HG02981 (cell line): ENCODE data around the gene PRPF39.
"Not testable (repeated sequence)": the region's sequence is repeated elsewhere in the genome, so short reads cannot be mapped to it uniquely, and the experiment has no call there.

Experiments
- ATAC-seq: cut with Tn5 transposase; IDR thresholded peaks from one replicate; pipeline ENCODE4 v1.9.1; 2021; ENCODE audit warnings: mild to moderate bottlenecking, moderate library complexity; ENCODE audit not compliant: unreplicated experiment

The PRPF39 gene

DNA sequence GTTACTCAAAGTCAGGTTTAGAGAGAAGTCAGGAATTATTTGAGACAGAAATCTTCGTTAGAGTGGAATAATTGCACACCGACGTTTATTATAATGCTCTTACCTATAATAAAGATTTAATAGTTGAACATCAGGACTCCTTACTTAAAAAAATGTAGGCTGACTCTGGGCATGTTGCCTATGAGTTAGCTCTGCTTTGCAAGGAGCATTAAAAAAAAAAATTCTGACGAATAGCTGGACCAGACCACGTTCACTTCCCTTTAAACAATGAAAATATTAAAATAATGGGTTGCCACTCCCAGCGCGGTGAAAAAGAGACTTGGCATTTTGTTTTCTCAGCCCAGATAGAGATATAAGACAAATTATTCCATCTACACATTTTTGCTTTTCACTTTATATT is 51.2 kb downstream of the PRPF39 start:
- ATAC-seq: no peak

DNA sequence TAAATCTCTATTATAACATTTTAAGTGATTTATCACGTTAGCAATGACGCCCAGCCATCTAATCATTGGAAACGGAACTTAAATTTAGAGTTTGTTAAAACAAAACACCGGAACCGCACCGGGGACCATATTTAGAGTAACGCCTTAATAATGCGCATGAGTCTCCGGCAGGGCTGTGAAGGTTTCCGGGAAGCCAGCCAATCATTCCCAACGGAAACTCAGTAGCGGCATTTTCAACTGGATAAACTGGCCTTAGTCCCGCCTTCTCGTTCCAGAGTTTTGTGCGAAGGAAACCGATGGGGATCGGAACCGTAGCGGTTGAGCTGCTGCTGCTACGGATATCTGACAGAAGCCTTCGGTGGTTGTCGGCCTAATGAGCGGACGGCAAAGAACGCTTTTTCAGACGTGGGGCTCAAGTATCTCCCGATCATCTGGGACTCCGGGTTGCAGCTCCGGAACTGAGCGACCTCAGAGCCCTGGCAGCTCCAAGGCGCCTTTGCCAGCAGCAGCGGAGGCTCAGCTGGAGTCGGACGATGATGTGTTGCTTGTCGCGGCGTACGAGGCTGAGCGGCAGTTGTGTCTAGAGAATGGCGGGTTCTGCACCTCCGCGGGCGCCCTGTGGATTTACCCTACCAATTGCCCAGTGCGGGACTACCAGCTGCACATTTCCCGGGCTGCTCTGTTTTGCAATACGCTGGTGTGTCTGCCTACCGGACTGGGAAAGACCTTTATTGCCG is 51.9 kb downstream of the PRPF39 start, which contains the start of gene FANCM:
FANCM (plus strand) TSS at position 272 of the 737 bp plus-strand sequence; CDS start at position 374, 102 bp downstream.
- ATAC-seq: peak; percentile 37

DNA sequence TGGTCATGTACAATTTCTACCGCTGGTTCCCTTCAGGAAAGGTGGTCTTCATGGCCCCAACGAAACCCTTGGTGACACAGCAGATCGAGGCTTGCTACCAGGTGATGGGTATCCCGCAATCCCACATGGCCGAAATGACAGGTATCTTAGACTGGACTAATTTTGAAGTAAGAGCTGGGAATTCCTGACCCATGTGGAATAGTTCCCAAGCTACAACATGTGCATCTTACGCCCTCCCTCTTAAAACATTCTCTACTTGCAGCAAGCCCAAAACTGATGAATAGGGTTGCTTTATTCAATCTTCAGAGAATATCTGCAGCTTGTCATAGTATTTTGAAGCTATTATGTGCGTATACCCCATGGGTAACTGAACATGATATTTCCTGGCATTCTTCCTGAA is 52.5 kb downstream of the PRPF39 start:
- ATAC-seq: no peak

DNA sequence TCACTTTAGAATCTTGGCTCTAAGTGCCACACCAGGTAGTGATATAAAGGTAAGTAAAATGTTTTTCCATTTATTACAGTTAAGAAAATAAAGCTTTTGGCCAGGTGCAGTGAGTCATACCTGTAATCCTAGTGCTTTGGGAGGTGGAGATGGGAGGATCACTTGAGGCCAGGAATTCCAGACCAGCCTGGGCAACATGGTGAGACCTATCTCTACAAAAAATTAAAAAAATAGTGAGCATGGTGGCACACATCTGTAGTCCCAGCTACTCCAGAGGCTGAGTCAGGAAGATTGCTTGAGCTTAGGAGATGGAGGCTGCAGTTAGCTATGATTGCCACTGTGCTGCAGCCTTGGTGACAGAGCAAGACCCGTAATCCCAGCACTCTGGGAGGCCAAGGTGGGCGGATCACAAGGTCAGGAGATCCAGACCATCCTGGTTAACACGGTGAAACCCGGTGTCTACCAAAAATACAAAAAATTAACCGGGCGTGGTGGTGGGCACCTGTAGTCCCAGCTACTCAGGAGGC is 56.8 kb downstream of the PRPF39 start:
- ATAC-seq: no peak

DNA sequence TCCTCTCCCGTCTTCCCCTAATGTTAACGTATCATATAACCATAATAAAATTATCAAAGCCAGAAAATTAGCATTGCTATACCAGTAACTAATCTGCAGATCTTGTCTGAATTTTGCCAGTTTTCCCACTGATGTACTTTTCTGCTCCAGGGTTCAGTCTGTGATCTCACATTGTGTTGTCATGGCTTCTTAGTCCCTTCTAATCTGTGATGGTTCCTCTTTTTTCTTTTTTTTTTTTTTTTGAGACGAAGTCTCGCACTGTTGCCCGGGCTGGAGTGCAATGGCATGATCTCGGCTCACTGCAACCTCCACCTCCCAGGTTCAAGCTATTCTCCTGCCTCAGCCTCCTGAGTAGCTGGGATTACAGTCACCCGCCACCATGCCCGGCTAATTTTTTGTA is 58.2 kb downstream of the PRPF39 start:
- not testable (repeated sequence) for ATAC-seq

GRCh38 chr14:45144658-45145057 is 60.7 kb downstream of the PRPF39 start:
- peak; percentile 55 for ATAC-seq

- ATAC-seq: peak; percentile 37
Measured at GRCh38 chr14:45145214-45145613, 61.3 kb downstream of the PRPF39 start.

- no peak for ATAC-seq
Measured at GRCh38 chr14:45149602-45150001, 65.7 kb downstream of the PRPF39 start.

DNA sequence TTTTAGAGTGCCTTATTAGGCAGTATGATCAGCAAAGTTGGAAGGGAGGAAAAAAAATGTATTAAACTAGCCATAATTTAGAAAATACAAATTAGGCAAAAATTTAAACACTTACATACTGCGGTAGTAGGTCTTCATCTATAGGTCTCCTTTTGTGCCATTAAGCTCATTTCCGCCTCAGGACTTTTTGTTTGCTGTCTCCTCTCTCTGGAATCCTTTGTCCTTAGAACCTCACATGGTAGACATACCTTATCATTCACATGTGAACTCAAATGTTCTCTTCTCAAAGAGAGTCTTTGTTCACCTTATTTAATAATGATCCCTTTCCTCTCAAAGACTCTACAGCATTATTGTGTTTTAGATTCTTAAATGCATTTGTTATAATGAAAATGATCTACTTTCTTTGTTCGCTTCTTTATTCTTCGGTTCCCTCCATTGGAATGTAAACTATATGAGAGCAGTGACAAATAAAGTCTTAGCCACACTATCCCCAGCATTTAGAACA is 66.5 kb downstream of the PRPF39 start:
- ATAC-seq: no peak

DNA sequence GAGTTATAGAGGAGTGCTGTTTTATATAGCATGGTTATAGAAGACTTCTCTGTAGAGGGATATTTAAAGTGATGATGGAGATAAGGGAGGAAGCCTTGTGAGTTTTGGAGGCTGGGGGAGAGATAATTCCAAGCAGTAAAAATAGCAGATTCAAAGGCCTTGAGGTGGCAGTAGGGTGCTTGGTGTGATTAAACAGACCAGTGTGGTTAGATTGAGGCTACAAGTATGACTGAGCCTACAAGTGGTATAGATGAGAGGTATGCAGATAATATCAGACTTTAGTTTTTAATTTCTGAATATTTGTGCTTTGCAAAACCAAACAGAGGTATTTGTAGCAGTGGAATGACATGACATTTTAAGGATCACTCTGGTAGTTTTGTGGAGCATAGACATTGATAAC is 72.2 kb downstream of the PRPF39 start:
- peak; percentile 77 for ATAC-seq
